Left ventricle myocardium inferior (tissue), 1 donor: ENCODE results near the gene SAMD4A. TPM values are rescaled to one million over a fixed set of nuclear protein-coding genes. Genes with fewer than 3 reads are reported as not detected.
"Not testable (repeated sequence)": the region's sequence is repeated elsewhere in the genome, so short reads cannot be mapped to it uniquely, and the experiment has no call there.

Experiments
- DNase-seq: peaks from one replicate; pipeline ENCODE4 v3.0.0-alpha.2; 2020
- H3K27ac ChIP-seq: fragments of 200-600 bp; replicated peaks from 2 replicates; pipeline ENCODE4 v1.8.0; 2021
- H3K27me3 ChIP-seq: fragments of 200-600 bp; 2 replicates; pipeline ENCODE4 v1.8.0; 2021; ENCODE audit warnings: low read depth
- H3K36me3 ChIP-seq: fragments of 200-600 bp; 2 replicates; pipeline ENCODE4 v1.8.0; 2021
- H3K4me1 ChIP-seq: fragments of 200-600 bp; 2 replicates; pipeline ENCODE4 v1.8.0; 2021
- H3K4me3 ChIP-seq: fragments of 200-600 bp; 2 replicates; pipeline ENCODE4 v1.8.0; 2021; ENCODE audit warnings: mild to moderate bottlenecking, moderate library complexity
- H3K9me3 ChIP-seq: fragments of 200-600 bp; replicated peaks from 2 replicates; pipeline ENCODE4 v1.8.0; 2021
- intact Hi-C: fragments of 100-400 bp; cut with micrococcal nuclease; formaldehyde crosslinking; loops from one replicate; pipeline ENCODE4 v1.11.0; 2022
- total RNA-seq: library from RNA; stranded (reverse); fragmentation: NEBNext Ultra II Directional; extraction: Animal tissue kit (Norgen Biotek cat#: 25700); gene quantifications from one replicate; pipeline ENCODE4 v1.2.1, GENCODE V29; 2021
- TF ChIP-seq, protein P1 (sequence below): fragments of 200-600 bp; IDR thresholded peaks from 2 replicates; pipeline ENCODE4 v1.8.0; 2021; ENCODE audit warnings: antibody characterized with exemption, mild to moderate bottlenecking, borderline replicate concordance
- donor health status: DM: no; HTN: yes; CAD: no; lungs with severe emphysema.

Gene SAMD4A
- total RNA-seq, 1 donor from 2014 or later, result 173 TPM

DNA sequence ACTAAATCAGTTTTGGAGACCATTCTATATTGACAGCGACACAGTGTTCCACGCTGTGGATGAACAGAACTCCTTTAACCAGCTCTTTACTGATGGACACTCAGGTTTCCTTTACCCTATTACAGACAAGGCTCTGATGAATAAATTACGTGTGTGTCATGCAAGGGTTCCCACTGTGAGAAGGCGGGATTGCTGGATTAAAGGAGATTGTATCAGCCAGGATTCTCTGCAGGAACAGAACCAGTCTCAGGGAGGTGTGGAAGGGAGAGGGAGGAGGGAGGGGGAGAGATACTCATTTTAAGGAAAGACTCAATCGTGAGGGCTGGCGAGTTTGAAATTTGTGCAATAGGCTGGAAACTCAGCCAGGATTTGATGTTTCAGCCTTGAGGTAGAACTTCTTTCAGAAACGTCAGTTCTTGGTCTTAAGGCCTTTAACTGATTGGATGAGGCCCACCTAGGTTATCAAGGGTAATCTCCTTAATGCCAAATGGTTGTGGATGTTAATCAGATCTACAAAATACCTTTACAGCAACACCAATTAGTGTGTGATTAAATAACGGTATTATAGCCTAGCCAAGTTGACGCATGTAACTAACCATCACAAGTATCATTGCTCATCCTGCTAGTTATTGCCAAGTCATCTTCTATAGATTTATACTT lies 231.7 kb downstream of the SAMD4A start:
- DNase-seq, result no peak
- TF ChIP-seq, protein P1, sequence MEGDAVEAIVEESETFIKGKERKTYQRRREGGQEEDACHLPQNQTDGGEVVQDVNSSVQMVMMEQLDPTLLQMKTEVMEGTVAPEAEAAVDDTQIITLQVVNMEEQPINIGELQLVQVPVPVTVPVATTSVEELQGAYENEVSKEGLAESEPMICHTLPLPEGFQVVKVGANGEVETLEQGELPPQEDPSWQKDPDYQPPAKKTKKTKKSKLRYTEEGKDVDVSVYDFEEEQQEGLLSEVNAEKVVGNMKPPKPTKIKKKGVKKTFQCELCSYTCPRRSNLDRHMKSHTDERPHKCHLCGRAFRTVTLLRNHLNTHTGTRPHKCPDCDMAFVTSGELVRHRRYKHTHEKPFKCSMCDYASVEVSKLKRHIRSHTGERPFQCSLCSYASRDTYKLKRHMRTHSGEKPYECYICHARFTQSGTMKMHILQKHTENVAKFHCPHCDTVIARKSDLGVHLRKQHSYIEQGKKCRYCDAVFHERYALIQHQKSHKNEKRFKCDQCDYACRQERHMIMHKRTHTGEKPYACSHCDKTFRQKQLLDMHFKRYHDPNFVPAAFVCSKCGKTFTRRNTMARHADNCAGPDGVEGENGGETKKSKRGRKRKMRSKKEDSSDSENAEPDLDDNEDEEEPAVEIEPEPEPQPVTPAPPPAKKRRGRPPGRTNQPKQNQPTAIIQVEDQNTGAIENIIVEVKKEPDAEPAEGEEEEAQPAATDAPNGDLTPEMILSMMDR, result no peak
- no peaks in the 10 kb centered on the region for H3K27me3 ChIP-seq
- H3K9me3 ChIP-seq, result peaks cover 11% of the 10 kb centered on the region
- H3K4me3 ChIP-seq, result no peak overlapping the region
- no peaks in the 10 kb centered on the region for H3K36me3 ChIP-seq
- no peaks in the 10 kb centered on the region for H3K4me1 ChIP-seq
- intact Hi-C loops, result no loop called here
- no peak overlapping the region for H3K27ac ChIP-seq

DNA sequence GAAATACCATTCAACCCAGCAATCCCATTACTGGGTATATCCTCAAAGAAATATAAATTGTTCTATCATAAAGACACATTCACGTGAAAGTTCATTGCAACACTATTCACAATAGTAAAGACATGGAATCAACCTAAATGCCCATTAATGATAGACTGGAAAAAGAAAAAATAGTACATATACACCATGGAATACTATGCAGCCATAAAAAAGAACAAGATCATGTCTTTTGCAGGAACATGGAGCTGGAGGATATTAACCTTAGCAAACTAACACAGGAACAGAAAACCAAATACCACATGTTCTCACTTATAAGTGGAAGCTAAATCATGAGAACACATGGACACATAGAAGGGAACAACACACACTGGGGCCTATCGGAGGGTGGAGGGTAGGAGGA lies 234.6 kb downstream of the SAMD4A start:
- intact Hi-C loops, H3K9me3 ChIP-seq, H3K4me3 ChIP-seq, H3K27ac ChIP-seq, H3K36me3 ChIP-seq, H3K27me3 ChIP-seq, DNase-seq: not testable (repeated sequence)
- peaks cover 13% of the 10 kb centered on the region for H3K4me1 ChIP-seq

DNA sequence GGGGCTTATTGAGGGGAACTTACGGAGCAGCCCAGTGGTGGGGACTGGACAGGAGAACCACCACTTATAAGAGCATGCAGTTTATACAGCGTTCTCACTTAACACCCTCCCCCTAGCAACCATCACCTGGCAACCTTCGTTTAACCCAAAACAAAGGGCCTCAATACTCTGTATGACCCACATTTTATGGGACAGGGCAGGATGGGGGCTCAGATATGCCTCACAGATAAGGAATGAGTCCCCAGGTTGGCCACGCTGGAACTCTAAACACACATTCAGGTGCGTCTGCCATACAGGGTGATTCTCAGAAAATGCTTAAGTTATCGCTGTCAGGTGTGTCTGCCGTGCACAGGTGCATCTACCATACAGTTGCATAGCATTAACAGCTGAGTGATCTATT lies 236.5 kb downstream of the SAMD4A start:
- intact Hi-C loops, result no loop called here
- Histone ChIP-seq H3K4me1 (peaks cover 13% of the 10 kb centered on the region), H3K27me3 (no peaks in the 10 kb centered on the region), H3K4me3 (no peak overlapping the region), H3K9me3 (no peaks in the 10 kb centered on the region), H3K27ac (no peak overlapping the region), H3K36me3 (no peaks in the 10 kb centered on the region)
- TF ChIP-seq, protein P1, result no peak
- no peak for DNase-seq

DNA sequence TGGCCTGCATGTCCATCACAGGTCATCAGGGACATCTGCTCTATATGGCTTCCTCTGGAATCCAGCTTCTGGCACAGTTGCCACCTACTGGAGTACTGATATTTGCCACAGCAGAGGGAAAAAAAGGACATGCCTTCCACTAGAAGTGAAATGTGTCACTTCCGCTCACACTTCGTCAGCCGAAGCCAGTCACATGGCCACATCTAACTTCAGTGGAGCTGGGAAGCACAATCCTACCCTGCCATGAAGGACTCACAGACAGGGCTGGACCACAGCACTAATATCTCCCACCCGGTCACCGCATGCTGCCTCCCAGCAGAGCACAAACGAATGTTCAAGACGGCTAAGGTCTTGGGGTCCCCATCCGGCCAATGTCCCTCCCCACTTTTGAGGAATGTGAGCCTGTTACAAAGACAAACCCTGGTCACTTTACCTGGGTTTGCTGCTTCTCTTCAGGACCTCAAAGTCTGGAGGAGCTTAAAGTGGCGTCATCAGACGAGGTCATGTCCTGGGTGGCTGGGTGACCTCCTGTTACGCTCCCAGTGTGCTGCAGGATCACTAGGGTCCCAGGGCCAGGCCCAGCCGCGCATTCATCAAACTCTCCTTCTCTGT lies 237.1 kb downstream of the SAMD4A start:
- Histone ChIP-seq H3K36me3 (no peaks in the 10 kb centered on the region), H3K27ac (no peak overlapping the region), H3K27me3 (no peaks in the 10 kb centered on the region), H3K9me3 (no peaks in the 10 kb centered on the region), H3K4me1 (peaks cover 13% of the 10 kb centered on the region), H3K4me3 (no peak overlapping the region)
- intact Hi-C loops, result no loop called here
- TF ChIP-seq, protein P1, result no peak
- DNase-seq, result no peak

DNA sequence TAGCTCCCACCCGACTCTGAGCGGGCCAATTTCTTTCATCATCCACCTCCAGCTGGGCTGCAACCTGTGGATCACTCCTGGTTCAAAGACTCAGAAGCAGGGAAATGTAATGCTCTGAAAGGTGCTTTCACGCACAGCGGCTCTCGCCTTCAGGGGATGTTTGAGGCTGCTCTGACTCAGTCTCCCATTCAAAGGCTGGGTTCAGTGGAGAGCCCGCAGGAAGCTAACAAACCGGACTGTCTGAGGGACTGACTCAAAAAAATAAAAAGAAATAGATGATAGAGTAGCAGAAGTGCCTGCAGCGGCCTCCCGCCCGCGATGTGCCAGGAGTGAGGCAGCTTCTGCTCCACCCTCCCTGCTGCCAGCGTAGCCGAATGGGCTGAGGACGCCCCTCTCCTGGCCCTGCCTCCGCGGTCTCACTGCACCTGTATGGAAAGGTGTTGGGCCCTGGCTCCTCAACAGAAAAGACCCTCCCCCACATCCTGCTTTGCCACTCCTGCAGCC lies 237.7 kb downstream of the SAMD4A start:
- intact Hi-C loops, result no loop called here
- Histone ChIP-seq H3K4me1 (peaks cover 13% of the 10 kb centered on the region), H3K4me3 (no peak overlapping the region), H3K27me3 (no peaks in the 10 kb centered on the region), H3K27ac (no peak overlapping the region), H3K9me3 (no peaks in the 10 kb centered on the region), H3K36me3 (no peaks in the 10 kb centered on the region)
- no peak for DNase-seq
- TF ChIP-seq, protein P1, result no peak

DNA sequence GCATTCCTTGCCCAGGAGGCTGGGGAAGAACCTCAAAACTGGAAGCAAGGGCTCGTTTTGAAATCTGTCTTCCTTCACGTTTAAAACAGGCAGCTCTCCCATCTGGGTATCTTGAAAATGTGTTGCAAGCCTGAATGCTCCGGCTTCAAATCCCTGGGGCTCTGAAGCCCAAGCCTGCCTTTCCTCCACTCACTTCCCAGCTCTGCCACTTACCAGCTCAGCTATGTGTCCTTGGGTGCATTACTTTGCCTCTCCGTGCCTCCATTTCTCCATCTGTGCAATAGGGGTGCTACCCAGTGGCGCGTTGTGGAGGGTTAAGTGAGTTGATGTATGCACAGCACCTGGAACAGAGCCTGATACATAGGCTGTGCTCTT lies 238.1 kb downstream of the SAMD4A start:
- no peak overlapping the region for H3K4me3 ChIP-seq
- no peaks in the 10 kb centered on the region for H3K36me3 ChIP-seq
- no peak overlapping the region for H3K27ac ChIP-seq
- no peaks in the 10 kb centered on the region for H3K27me3 ChIP-seq
- H3K4me1 ChIP-seq, result peaks cover 13% of the 10 kb centered on the region
- intact Hi-C loops, result no loop called here
- H3K9me3 ChIP-seq, result no peaks in the 10 kb centered on the region
- TF ChIP-seq, protein P1, result no peak
- DNase-seq, result no peak
